IMR-90 (cell line): ENCODE measurements around the gene RPL35. TPM values are rescaled to one million over a fixed set of nuclear protein-coding genes. Genes with fewer than 3 reads are reported as not detected.

Experiments used
- ATAC-seq: fragments of 200-7000 bp; cut with Tn5 transposase; 2 replicates; pipeline ENCODE4 v1.9.1; 2020; ENCODE audit warnings: low read depth, mild to moderate bottlenecking, moderate library complexity
- BruUV-seq: library from RNA; stranded (reverse); fragments of 400-500 nt; replicated peaks from 2 replicates; lab custom pipeline; 2021; lab: Mats Ljungman, UMichigan
- CTCF ChIA-PET: fragments of 300-600 bp; formaldehyde crosslinking; extraction: SDS; loops from one replicate; lab custom pipeline; 2021; ENCODE audit warnings: antibody characterized with exemption; lab: Yijun Ruan, JAX
- POLR2A ChIA-PET: fragments of 300-600 bp; sonication (Branson Sonifier 250); formaldehyde crosslinking; loops from one replicate; lab custom pipeline; 2022; ENCODE audit warnings: antibody characterized with exemption; ENCODE audit not compliant: unreplicated experiment; lab: Charles Lee
- DNase-seq: peaks from one replicate; pipeline ENCODE4 v3.0.0; 2013
- H2AFZ ChIP-seq: replicated peaks from 2 replicates; pipeline ENCODE3; 2013; ENCODE audit warnings: low read length, mild to moderate bottlenecking; ENCODE audit not compliant: poor library complexity
- H2AK5ac ChIP-seq: 2 replicates; pipeline ENCODE4 v1.6.1; 2013; ENCODE audit warnings: low read depth, low read length, inconsistent platforms
- H2AK9ac ChIP-seq: replicated peaks from 2 replicates; pipeline ENCODE3; 2013; ENCODE audit warnings: mild to moderate bottlenecking, low read depth, low read length, moderate library complexity; ENCODE audit not compliant: poor library complexity
- H2BK120ac ChIP-seq: 2 replicates; pipeline ENCODE4 v1.6.1; 2013; ENCODE audit warnings: low read depth, low read length, inconsistent platforms
- H2BK15ac ChIP-seq: 3 replicates; pipeline ENCODE4 v1.6.1; 2013; ENCODE audit warnings: low read depth, low read length, inconsistent platforms
- H2BK20ac ChIP-seq: 2 replicates; pipeline ENCODE4 v1.6.1; 2013; ENCODE audit warnings: low read depth, mild to moderate bottlenecking, inconsistent platforms, low read length, moderate library complexity
- H2BK5ac ChIP-seq: 2 replicates; pipeline ENCODE4 v1.6.1; 2013; ENCODE audit warnings: mild to moderate bottlenecking, low read depth, low read length, inconsistent platforms; ENCODE audit not compliant: poor library complexity, severe bottlenecking
- H3K14ac ChIP-seq: replicated peaks from 2 replicates; pipeline ENCODE4 v1.6.1; 2013; ENCODE audit warnings: low read depth, low read length, inconsistent platforms
- H3K18ac ChIP-seq: 2 replicates; pipeline ENCODE4 v1.6.1; 2013; ENCODE audit warnings: low read depth, low read length, control low read depth
- H3K23ac ChIP-seq: 2 replicates; pipeline ENCODE4 v1.6.1; 2013; ENCODE audit warnings: low read depth, low read length, inconsistent platforms
- H3K27ac ChIP-seq: 2 replicates; pipeline ENCODE4 v1.5.1; 2013; ENCODE audit warnings: mild to moderate bottlenecking, control low read depth, low read length; ENCODE audit not compliant: insufficient read depth
- H3K27me3 ChIP-seq: 2 replicates; pipeline ENCODE4 v1.6.1; 2013; ENCODE audit warnings: low read length; ENCODE audit not compliant: control insufficient read depth, insufficient read depth
- H3K36me3 ChIP-seq: 2 replicates; pipeline ENCODE4 v1.6.1; 2013; ENCODE audit warnings: low read length, mixed read lengths; ENCODE audit not compliant: control insufficient read depth, insufficient read depth
- H3K4ac ChIP-seq: 2 replicates; pipeline ENCODE4 v1.6.1; 2013; ENCODE audit warnings: low read depth, low read length, inconsistent platforms
- H3K4me1 ChIP-seq: 2 replicates; pipeline ENCODE4 v1.6.1; 2013; ENCODE audit warnings: low read length, mixed read lengths; ENCODE audit not compliant: control insufficient read depth, insufficient read depth
- H3K4me2 ChIP-seq: 2 replicates; pipeline ENCODE4 v1.6.1; 2013; ENCODE audit warnings: low read depth, mild to moderate bottlenecking, control low read depth, low read length, moderate library complexity
- H3K4me3 ChIP-seq: 2 replicates; pipeline ENCODE4 v1.5.1; 2013; ENCODE audit warnings: low read depth, mild to moderate bottlenecking, control low read depth, low read length, moderate library complexity; ENCODE audit not compliant: insufficient read depth
- H3K56ac ChIP-seq: 2 replicates; pipeline ENCODE4 v1.6.1; 2013; ENCODE audit warnings: low read length, inconsistent platforms; ENCODE audit not compliant: insufficient read depth; ENCODE audit errors: extremely low read depth
- H3K79me1 ChIP-seq, 2 experiments: 2 replicates each; pipeline ENCODE4 v1.6.1; 2013; ENCODE audit warnings: low read length in 2 of 2, inconsistent platforms in 1 of 2, low read depth in 1 of 2
- H3K9ac ChIP-seq: 2 replicates; pipeline ENCODE4 v1.6.1; 2013; ENCODE audit warnings: low read depth, low read length, control low read depth
- H3K9me1 ChIP-seq: 2 replicates; pipeline ENCODE4 v1.6.1; 2013; ENCODE audit warnings: low read length, inconsistent platforms; ENCODE audit not compliant: insufficient read depth
- H3K9me3 ChIP-seq: 2 replicates; pipeline ENCODE4 v1.6.1; 2013; ENCODE audit warnings: low read length; ENCODE audit not compliant: control insufficient read depth, insufficient read depth
- H4K20me1 ChIP-seq: 2 replicates; pipeline ENCODE4 v1.6.1; 2013; ENCODE audit warnings: low read length, inconsistent platforms; ENCODE audit not compliant: insufficient read depth
- H4K5ac ChIP-seq: 2 replicates; pipeline ENCODE4 v1.6.1; 2013; ENCODE audit warnings: mild to moderate bottlenecking, low read depth, low read length, control low read depth
- H4K8ac ChIP-seq, 2 experiments: 2 replicates each; pipeline ENCODE4 v1.6.1; 2013; ENCODE audit warnings: low read depth in 2 of 2, low read length in 2 of 2, control low read depth in 1 of 2, inconsistent platforms in 1 of 2
- H4K91ac ChIP-seq: 2 replicates; pipeline ENCODE4 v1.6.1; 2013; ENCODE audit warnings: low read depth, low read length, inconsistent platforms; ENCODE audit not compliant: insufficient read depth
- CEBPB ChIP-seq: IDR thresholded peaks from 2 replicates; pipeline ENCODE4 v1.6.1; 2012; ENCODE audit warnings: low read depth, low read length, improper control_type of control experiment
- CHD1 ChIP-seq: IDR thresholded peaks from 2 replicates; pipeline ENCODE4 v1.6.1; 2012; ENCODE audit warnings: low read depth, low read length, improper control_type of control experiment
- NFE2L2 ChIP-seq: fragments of 150-350 bp; IDR thresholded peaks from 2 replicates; pipeline ENCODE4 v1.6.1; 2016; ENCODE audit warnings: low read depth, mild to moderate bottlenecking, low read length
- WGBS, 2 experiments: methylation state at CpG; one replicate each; pipeline versions ENCODE4 v1.1.5 to v1.1.7; 2013; ENCODE audit warnings: missing lambda C conversion rate in 2 of 2; ENCODE audit not compliant: insufficient read length in 1 of 2; ENCODE audit errors: extremely low coverage in 2 of 2; 5-methylcytosine and 5-hydroxymethylcytosine counted together
- dilution Hi-C: fragments of 300-500 bp; cut with HindIII; formaldehyde crosslinking; loops from one replicate; pipeline ENCODE4 v1.14.3; 2018; ENCODE audit warnings: low sequenced_read_pairs; ENCODE audit not compliant: unreplicated experiment
- in situ Hi-C: fragments of 300-500 bp; cut with MboI; formaldehyde crosslinking; loops from 3 replicates; pipeline ENCODE4 v1.14.3; 2019; ENCODE audit warnings: low sequenced_read_pairs, inconsistent platforms, mixed read lengths
- intact Hi-C: fragments of 100-400 bp; cut with micrococcal nuclease; formaldehyde crosslinking; loops from 2 replicates; pipeline ENCODE4 v1.10.0; 2022
- polyA plus RNA-seq, 3 experiments: library from polyadenylated mRNA; depleted of rRNA; stranded (reverse); fragments of >200 nt; gene quantifications; 2 replicates each; pipeline ENCODE4 v1.2.3, GENCODE V29; 2012; ENCODE audit warnings: low replicate concordance in 1 of 3
- total RNA-seq: library from RNA; depleted of rRNA; stranded (reverse); fragments of >200 nt; gene quantifications from 2 replicates; pipeline ENCODE4 v1.2.3, GENCODE V29; 2012

The RPL35 gene
- total and polyA plus RNA-seq, 2 of the 4 experiments (the other 2 are of a cell fraction), result 881 to 1,650 TPM

DNA sequence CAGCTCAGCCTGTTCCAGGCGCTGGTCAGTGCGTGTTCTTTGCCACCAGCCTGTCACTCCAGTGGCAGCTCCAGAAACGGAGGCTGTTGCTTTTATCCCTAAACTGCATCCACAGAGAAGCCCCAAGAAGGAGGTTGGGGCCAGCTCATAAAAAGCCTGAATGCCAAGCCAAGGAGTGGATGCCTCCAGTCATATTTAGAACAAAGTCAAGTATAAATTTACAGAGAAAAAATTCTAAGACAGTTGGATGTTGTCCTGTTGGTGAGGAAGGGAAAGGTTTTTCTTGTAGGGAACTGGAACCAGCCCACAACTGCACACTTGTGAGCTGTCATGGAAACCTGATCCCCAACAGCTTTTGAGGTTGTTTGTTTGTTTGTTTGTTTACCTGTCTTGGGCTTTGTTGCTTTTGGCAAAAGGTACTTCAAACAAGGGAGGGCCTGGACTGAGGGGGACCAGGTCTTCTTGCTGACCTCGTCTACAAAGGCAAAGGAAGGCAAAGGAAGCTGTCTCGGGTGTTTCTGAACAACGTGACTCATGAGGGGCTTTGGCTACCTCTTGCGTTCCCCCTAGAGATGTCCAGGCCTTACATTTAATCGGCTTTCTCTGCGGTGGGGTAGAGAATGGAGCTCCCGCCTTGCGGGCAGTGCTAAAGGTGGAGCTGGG, 48.1 kb downstream of the RPL35 start (continued):
- TF ChIP-seq CEBPB (no peak), NFE2L2 (no peak)

DNA sequence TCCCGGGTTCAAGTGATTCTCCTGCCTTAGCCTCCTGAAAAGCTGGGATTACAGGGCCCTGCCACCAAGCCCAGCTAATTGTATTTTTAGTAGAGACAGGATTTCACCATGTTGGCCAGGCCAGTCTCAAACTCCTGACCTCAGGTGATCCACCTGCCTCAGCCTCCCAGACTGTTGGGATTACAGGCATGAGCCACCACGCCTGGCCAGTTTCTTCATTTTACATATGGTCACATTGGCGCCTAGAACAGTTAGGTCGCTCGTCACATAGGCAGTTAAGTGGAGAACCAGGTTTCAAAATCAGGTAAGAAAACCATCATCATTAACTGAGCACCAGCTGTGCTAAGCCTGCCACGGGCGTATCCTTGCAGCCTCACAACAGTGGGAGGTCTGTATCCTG, 48.7 kb downstream of the RPL35 start:
- Histone ChIP-seq H3K4me3 (no peak overlapping the region), H3K27me3 (no peaks in the 10 kb centered on the region), H3K56ac (0 out of 2 replicates have a peak overlapping the region, but pooled peaks have one; percentile 24), H3K4me1 (peaks cover 23% of the 10 kb centered on the region), H3K79me1 (peaks cover 0 to 10% of the 10 kb centered on the region in 2 experiments; a peak in 2 of 4 replicates), H3K9me1 (peaks cover 22% of the 10 kb centered on the region), H3K4ac (peak overlapping the region; percentile 78), H2AK9ac (peak overlapping the region; percentile 10), H2BK5ac (peak overlapping the region; percentile 23), H3K27ac (peak overlapping the region; percentile 47), H3K9ac (no peak overlapping the region), H2BK15ac (peak overlapping the region; percentile 61; the same call in 1 of the 3 replicates), H4K20me1 (no peaks in the 10 kb centered on the region), H3K9me3 (no peaks in the 10 kb centered on the region), H4K91ac (peak overlapping the region; percentile 57), H3K4me2 (no peak overlapping the region), H3K18ac (peak overlapping the region; percentile 44), H2AFZ (no peak overlapping the region), H2BK120ac (peak overlapping the region; percentile 86), H2BK20ac (peak overlapping the region; percentile 74), H3K23ac (no peak overlapping the region; the same call in 1 of the 2 replicates), H4K8ac (peak overlapping the region in 1 of 2 experiments; percentile 90; a peak in 3 of 4 replicates), H2AK5ac (peak overlapping the region; percentile 79), H3K36me3 (peaks cover 12% of the 10 kb centered on the region; the same call in 1 of the 2 replicates), H3K14ac (peak overlapping the region; percentile 59), H4K5ac (peak overlapping the region; percentile 41; the same call in 1 of the 2 replicates)
- dilution Hi-C loops, result no loop called here
- in situ Hi-C loops, result no loop called here
- DNase-seq (no peak), ATAC-seq (no peak)
- WGBS, 2 experiments, result no CpG with 5 or more reads among the region's 7 CpGs
- intact Hi-C loops, result loop anchor here (2.0 kb wide), 1 partner anchor 40 kb away; the partner anchor contains the start of gene WDR38
- BruUV-seq, result no TSS peak
- ChIA-PET CTCF (interaction anchor here (0.6 to 1.3 kb wide), 5 partner anchors 13 to 42 kb away, joined by 3 to 10 read pairs (median 3); no protein-coding TSS in a partner anchor), POLR2A (no interaction called here)
- no peak for TF ChIP-seq CHD1
